WTC11 (cell line): Measurements from ENCODE around the gene PARVG. TPM values are rescaled to one million over a fixed set of nuclear protein-coding genes. Genes with fewer than 3 reads are reported as not detected.

ENCODE experiments used
- ATAC-seq: fragments of 200-7000 bp; cut with Tn5 transposase; 2 replicates; pipeline ENCODE4 v1.10.0; 2021; ENCODE audit warnings: mild to moderate bottlenecking, moderate library complexity
- CTCF ChIA-PET: fragments of 300-600 bp; sonication (Branson Sonifier 250); formaldehyde crosslinking; loops from one replicate; lab custom pipeline; 2021; ENCODE audit warnings: antibody characterized with exemption; lab: Charles Lee
- POLR2A ChIA-PET: fragments of 350-600 bp; sonication (Branson Sonifier 250); formaldehyde crosslinking; loops from one replicate; lab custom pipeline; 2021; ENCODE audit warnings: antibody characterized with exemption; lab: Charles Lee
- DNase-seq: peaks from one replicate; pipeline ENCODE4 v3.0.0; 2021; ENCODE audit warnings: low spot score
- H3K27ac Mint-ChIP-seq: 2 replicates; pipeline ENCODE4 v1.8.0; 2021; ENCODE audit warnings: mixed read lengths
- H3K27me3 Mint-ChIP-seq: 2 replicates; pipeline ENCODE4 v1.8.0; 2021; ENCODE audit warnings: low read depth, mild to moderate bottlenecking, moderate library complexity, mixed read lengths
- H3K36me3 Mint-ChIP-seq: 2 replicates; pipeline ENCODE4 v1.8.0; 2021; ENCODE audit warnings: mixed read lengths
- H3K4me1 Mint-ChIP-seq: 2 replicates; pipeline ENCODE4 v1.8.0; 2022; ENCODE audit warnings: mixed read lengths
- H3K4me3 Mint-ChIP-seq: 2 replicates; pipeline ENCODE4 v1.8.0; 2021; ENCODE audit warnings: mild to moderate bottlenecking, moderate library complexity, mixed read lengths
- H3K9me3 Mint-ChIP-seq: 2 replicates; pipeline ENCODE4 v1.8.0; 2021; ENCODE audit warnings: mixed read lengths
- CREB1 ChIP-seq: sonication (generic); formaldehyde crosslinking; IDR thresholded peaks from 2 replicates; pipeline ENCODE4 v1.8.0; 2023; ENCODE audit warnings: mild to moderate bottlenecking, missing genetic modification reagents
- ESRRA ChIP-seq: sonication (generic); formaldehyde crosslinking; IDR thresholded peaks from 2 replicates; pipeline ENCODE4 v1.8.1; 2022; ENCODE audit warnings: mild to moderate bottlenecking, missing genetic modification reagents, borderline replicate concordance
- GABPB1 ChIP-seq: sonication (generic); formaldehyde crosslinking; IDR thresholded peaks from 2 replicates; pipeline ENCODE4 v1.8.1; 2023; ENCODE audit warnings: mild to moderate bottlenecking, missing genetic modification reagents
- IRF2 ChIP-seq: sonication (generic); formaldehyde crosslinking; IDR thresholded peaks from 2 replicates; pipeline ENCODE4 v1.8.0; 2022; ENCODE audit warnings: low read depth, missing genetic modification reagents, borderline replicate concordance
- MXD4 ChIP-seq: fragments of 250-450 bp; sonication (Bioruptor Pico); IDR thresholded peaks from 2 replicates; pipeline ENCODE4 v1.8.0; 2021; ENCODE audit warnings: mild to moderate bottlenecking, moderate library complexity, borderline replicate concordance
- SMAD3 ChIP-seq: sonication (generic); formaldehyde crosslinking; IDR thresholded peaks from 2 replicates; pipeline ENCODE4 v1.8.0; 2022; ENCODE audit warnings: missing genetic modification reagents, mild to moderate bottlenecking, borderline replicate concordance
- SP1 ChIP-seq: sonication (generic); formaldehyde crosslinking; conservative IDR thresholded peaks from 2 replicates; pipeline ENCODE4 v1.8.1; 2022; ENCODE audit warnings: missing genetic modification reagents
- ZNF121 ChIP-seq: sonication (generic); formaldehyde crosslinking; IDR thresholded peaks from 2 replicates; pipeline ENCODE4 v1.8.0; 2023; ENCODE audit warnings: missing genetic modification reagents
- ZNF317 ChIP-seq: sonication (generic); formaldehyde crosslinking; IDR thresholded peaks from 2 replicates; pipeline ENCODE4 v1.8.1; 2023; ENCODE audit warnings: low read depth, mild to moderate bottlenecking, moderate library complexity, missing genetic modification reagents, borderline replicate concordance
- total RNA-seq: library from RNA; stranded (reverse); gene quantifications from 3 replicates; pipeline ENCODE4 v1.2.3, GENCODE V29; 2021
- TF ChIP-seq, protein P1 (sequence below): fragments of 250-450 bp; sonication (Bioruptor Pico); IDR thresholded peaks from 2 replicates; pipeline ENCODE4 v1.9.0; 2021; ENCODE audit warnings: mild to moderate bottlenecking, borderline replicate concordance
- TF ChIP-seq, protein P2 (sequence below): sonication (generic); formaldehyde crosslinking; IDR thresholded peaks from 2 replicates; pipeline ENCODE4 v1.8.1; 2023; ENCODE audit warnings: mild to moderate bottlenecking, missing genetic modification reagents, borderline replicate concordance
- TF ChIP-seq, protein P3 (sequence below): fragments of 250-450 bp; sonication (Bioruptor Pico); conservative IDR thresholded peaks from 2 replicates; pipeline ENCODE4 v1.9.0; 2021; ENCODE audit warnings: mild to moderate bottlenecking
- TF ChIP-seq, protein P4 (sequence below): sonication (generic); formaldehyde crosslinking; IDR thresholded peaks from 2 replicates; pipeline ENCODE4 v1.8.1; 2023; ENCODE audit warnings: mild to moderate bottlenecking, missing genetic modification reagents
- TF ChIP-seq, protein P5 (sequence below): sonication (generic); formaldehyde crosslinking; IDR thresholded peaks from 2 replicates; pipeline ENCODE4 v1.8.1; 2023; ENCODE audit warnings: mild to moderate bottlenecking, missing genetic modification reagents, moderate library complexity

PARVG gene
- total RNA-seq, 1 experiment from 2014 or later: 0.94 TPM

DNA sequence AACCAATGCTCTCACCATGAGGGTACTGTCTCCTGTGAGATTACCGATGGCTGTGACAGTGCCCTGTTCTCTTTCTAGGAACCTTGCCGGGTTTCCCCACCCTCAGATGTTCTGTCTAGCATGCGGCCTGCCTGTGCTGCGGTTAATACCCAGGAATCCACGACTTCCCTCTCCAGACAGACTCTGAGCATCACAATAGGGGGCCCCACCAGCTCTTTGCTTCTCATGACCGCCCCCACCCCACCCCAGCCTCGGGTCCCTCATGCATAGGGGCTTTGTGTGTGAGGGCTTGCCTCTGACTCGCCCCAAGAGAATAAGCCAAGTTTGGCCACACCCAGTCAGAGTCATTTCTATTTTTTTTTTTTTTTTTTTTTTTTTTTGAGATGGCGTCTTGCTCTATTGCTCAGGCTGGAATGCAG, 10.3 kb downstream of the PARVG start:
- CTCF ChIA-PET: interaction anchor here (0.7 kb wide), 1 partner anchor 92 kb away, joined by 5 read pairs; no protein-coding TSS in a partner anchor
- DNase-seq: no peak
- POLR2A ChIA-PET: interaction anchor here (0.7 to 1.2 kb wide), 2 partner anchors 10 to 17 kb away, joined by 4 to 5 read pairs; partner anchors contain the start of gene PARVG

DNA sequence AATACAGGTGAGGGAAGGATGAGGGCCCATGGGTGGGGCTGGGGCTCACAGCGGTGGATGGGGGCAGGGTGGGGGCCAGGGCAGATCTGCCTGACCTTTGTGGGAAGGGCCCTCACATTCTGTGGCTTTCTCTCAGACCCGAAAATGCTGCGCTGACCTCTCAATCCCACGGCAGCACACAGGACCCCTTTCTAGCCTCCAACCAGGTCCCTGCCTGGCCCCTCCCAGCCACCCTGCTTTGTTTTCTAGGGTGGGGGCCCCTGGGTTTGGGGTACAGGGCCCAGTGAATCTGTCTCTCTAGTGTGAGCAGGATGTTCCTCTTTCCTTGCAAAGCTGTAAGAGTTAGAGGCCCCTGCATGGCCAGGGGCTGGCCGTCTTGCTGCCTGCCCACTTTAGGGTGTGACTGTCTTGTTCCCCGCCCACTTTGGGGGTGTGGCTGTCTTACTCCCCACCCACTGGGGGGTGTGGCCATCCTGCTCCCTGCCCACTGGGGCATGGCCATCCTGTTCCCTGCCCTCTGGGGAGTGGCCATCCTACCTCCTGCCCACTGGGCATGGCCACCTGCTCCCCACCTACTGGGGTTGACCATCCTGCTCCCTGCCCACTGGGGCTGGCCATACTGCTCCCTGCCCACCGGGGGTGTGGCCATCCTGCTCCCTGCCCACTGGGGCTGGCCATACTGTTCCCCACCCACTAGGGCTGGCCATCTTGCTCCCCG, 11.5 kb downstream of the PARVG start:
- POLR2A ChIA-PET: no interaction called here
- peak; percentile 86 for DNase-seq
- no peak overlapping the region for H3K27ac Mint-ChIP-seq

More for the DNA sequence above, 10.3 kb downstream of the PARVG start:
- H3K9me3 Mint-ChIP-seq: peaks cover 11% of the 10 kb centered on the region
- no peak overlapping the region for H3K27ac Mint-ChIP-seq
- peaks cover 6% of the 10 kb centered on the region; the same call in 1 of the 2 replicates for H3K4me1 Mint-ChIP-seq
- no peaks in the 10 kb centered on the region for H3K27me3 Mint-ChIP-seq
- no peak for ATAC-seq
- H3K4me3 Mint-ChIP-seq: no peak overlapping the region
- H3K36me3 Mint-ChIP-seq: no peaks in the 10 kb centered on the region
- TF ChIP-seq, protein P1, sequence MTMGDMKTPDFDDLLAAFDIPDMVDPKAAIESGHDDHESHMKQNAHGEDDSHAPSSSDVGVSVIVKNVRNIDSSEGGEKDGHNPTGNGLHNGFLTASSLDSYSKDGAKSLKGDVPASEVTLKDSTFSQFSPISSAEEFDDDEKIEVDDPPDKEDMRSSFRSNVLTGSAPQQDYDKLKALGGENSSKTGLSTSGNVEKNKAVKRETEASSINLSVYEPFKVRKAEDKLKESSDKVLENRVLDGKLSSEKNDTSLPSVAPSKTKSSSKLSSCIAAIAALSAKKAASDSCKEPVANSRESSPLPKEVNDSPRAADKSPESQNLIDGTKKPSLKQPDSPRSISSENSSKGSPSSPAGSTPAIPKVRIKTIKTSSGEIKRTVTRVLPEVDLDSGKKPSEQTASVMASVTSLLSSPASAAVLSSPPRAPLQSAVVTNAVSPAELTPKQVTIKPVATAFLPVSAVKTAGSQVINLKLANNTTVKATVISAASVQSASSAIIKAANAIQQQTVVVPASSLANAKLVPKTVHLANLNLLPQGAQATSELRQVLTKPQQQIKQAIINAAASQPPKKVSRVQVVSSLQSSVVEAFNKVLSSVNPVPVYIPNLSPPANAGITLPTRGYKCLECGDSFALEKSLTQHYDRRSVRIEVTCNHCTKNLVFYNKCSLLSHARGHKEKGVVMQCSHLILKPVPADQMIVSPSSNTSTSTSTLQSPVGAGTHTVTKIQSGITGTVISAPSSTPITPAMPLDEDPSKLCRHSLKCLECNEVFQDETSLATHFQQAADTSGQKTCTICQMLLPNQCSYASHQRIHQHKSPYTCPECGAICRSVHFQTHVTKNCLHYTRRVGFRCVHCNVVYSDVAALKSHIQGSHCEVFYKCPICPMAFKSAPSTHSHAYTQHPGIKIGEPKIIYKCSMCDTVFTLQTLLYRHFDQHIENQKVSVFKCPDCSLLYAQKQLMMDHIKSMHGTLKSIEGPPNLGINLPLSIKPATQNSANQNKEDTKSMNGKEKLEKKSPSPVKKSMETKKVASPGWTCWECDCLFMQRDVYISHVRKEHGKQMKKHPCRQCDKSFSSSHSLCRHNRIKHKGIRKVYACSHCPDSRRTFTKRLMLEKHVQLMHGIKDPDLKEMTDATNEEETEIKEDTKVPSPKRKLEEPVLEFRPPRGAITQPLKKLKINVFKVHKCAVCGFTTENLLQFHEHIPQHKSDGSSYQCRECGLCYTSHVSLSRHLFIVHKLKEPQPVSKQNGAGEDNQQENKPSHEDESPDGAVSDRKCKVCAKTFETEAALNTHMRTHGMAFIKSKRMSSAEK: no peak
- TF ChIP-seq ZNF317 (CRISPR knock-in tag) (no peak), SMAD3 (no peak), GABPB1 (no peak), IRF2 (CRISPR knock-in tag) (no peak), MXD4 (no peak), ESRRA (CRISPR knock-in tag) (no peak), ZNF121 (no peak)
- TF ChIP-seq, protein P2, sequence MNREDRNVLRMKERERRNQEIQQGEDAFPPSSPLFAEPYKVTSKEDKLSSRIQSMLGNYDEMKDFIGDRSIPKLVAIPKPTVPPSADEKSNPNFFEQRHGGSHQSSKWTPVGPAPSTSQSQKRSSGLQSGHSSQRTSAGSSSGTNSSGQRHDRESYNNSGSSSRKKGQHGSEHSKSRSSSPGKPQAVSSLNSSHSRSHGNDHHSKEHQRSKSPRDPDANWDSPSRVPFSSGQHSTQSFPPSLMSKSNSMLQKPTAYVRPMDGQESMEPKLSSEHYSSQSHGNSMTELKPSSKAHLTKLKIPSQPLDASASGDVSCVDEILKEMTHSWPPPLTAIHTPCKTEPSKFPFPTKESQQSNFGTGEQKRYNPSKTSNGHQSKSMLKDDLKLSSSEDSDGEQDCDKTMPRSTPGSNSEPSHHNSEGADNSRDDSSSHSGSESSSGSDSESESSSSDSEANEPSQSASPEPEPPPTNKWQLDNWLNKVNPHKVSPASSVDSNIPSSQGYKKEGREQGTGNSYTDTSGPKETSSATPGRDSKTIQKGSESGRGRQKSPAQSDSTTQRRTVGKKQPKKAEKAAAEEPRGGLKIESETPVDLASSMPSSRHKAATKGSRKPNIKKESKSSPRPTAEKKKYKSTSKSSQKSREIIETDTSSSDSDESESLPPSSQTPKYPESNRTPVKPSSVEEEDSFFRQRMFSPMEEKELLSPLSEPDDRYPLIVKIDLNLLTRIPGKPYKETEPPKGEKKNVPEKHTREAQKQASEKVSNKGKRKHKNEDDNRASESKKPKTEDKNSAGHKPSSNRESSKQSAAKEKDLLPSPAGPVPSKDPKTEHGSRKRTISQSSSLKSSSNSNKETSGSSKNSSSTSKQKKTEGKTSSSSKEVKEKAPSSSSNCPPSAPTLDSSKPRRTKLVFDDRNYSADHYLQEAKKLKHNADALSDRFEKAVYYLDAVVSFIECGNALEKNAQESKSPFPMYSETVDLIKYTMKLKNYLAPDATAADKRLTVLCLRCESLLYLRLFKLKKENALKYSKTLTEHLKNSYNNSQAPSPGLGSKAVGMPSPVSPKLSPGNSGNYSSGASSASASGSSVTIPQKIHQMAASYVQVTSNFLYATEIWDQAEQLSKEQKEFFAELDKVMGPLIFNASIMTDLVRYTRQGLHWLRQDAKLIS (CRISPR knock-in tag): no peak
- TF ChIP-seq, protein P3, sequence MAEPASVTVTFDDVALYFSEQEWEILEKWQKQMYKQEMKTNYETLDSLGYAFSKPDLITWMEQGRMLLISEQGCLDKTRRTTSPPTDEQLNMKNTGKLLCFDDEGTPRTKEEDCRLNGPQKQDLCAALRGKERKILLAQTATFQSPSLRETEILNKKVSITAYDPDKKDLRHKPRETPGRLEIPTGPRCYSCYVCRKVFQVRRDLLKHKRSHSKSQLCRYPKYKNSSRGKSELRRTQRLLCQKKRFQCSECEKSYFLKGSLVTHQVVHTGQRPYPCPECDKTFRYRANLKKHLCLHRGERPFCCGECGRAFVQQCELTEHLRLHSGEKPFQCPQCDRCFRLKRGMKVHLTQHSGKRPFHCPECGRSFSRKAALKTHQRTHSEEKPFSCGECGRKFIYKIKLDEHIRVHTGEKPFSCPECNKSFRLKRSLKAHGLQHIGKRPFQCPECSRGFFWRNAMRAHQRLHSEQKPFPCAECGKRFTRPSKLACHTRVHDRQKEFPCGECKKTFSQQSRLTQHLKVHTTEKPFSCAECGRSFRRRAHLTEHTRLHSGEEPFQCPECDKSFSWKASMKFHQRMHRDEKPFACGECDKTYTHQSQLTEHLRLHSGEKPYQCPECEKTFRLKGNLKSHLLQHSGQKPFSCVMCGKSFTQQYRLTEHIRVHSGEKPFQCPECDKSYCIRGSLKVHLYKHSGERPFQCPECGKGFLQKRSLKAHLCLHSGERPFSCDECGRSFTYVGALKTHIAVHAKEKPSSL (CRISPR knock-in tag): no peak
- TF ChIP-seq, all 79 proteins: peak for 0

More for the DNA sequence above, 11.5 kb downstream of the PARVG start:
- peak; percentile 80 for ATAC-seq
- Mint-ChIP-seq H3K4me1 (peaks cover 8% of the 10 kb centered on the region; the same call in 1 of the 2 replicates), H3K4me3 (no peak overlapping the region), H3K27me3 (no peaks in the 10 kb centered on the region), H3K36me3 (no peaks in the 10 kb centered on the region), H3K9me3 (peaks cover 11% of the 10 kb centered on the region)
- CTCF ChIA-PET: interaction anchor here (0.7 to 1.0 kb wide), 2 partner anchors 308 to 309 kb away, joined by 3 read pairs; no protein-coding TSS in a partner anchor
- TF ChIP-seq CREB1 (CRISPR knock-in tag): no peak
- TF ChIP-seq, protein P4, sequence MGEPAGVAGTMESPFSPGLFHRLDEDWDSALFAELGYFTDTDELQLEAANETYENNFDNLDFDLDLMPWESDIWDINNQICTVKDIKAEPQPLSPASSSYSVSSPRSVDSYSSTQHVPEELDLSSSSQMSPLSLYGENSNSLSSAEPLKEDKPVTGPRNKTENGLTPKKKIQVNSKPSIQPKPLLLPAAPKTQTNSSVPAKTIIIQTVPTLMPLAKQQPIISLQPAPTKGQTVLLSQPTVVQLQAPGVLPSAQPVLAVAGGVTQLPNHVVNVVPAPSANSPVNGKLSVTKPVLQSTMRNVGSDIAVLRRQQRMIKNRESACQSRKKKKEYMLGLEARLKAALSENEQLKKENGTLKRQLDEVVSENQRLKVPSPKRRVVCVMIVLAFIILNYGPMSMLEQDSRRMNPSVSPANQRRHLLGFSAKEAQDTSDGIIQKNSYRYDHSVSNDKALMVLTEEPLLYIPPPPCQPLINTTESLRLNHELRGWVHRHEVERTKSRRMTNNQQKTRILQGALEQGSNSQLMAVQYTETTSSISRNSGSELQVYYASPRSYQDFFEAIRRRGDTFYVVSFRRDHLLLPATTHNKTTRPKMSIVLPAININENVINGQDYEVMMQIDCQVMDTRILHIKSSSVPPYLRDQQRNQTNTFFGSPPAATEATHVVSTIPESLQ (CRISPR knock-in tag): no peak
- TF ChIP-seq, protein P5, sequence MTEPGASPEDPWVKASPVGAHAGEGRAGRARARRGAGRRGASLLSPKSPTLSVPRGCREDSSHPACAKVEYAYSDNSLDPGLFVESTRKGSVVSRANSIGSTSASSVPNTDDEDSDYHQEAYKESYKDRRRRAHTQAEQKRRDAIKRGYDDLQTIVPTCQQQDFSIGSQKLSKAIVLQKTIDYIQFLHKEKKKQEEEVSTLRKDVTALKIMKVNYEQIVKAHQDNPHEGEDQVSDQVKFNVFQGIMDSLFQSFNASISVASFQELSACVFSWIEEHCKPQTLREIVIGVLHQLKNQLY (CRISPR knock-in tag): no peak
- peak; percentile 60; the same call in 1 of the 2 replicates for TF ChIP-seq SP1
